GM12891 (cell line): Measurements from ENCODE around the gene NSF.

Experiments
- PAX5 ChIP-seq: IDR thresholded peaks from 2 replicates; pipeline ENCODE4 v1.6.1; 2011; ENCODE audit warnings: low read length, moderate library complexity, mild to moderate bottlenecking; ENCODE audit not compliant: insufficient read depth, severe bottlenecking
- POLR2A ChIP-seq: IDR thresholded peaks from 2 replicates; pipeline ENCODE4 v1.6.1; 2011; ENCODE audit warnings: low read depth, low read length, control low read depth
- POLR2AphosphoS5 ChIP-seq: IDR thresholded peaks from 2 replicates; pipeline ENCODE4 v1.6.1; 2011; ENCODE audit warnings: low read depth, low read length, control low read depth
- POU2F2 ChIP-seq: IDR thresholded peaks from 2 replicates; pipeline ENCODE4 v1.6.1; 2011; ENCODE audit warnings: low read depth, mild to moderate bottlenecking, control low read depth, low read length, moderate library complexity
- SPI1 ChIP-seq: IDR thresholded peaks from 2 replicates; pipeline ENCODE4 v1.6.1; 2011; ENCODE audit warnings: low read depth, low read length, control low read depth
- TAF1 ChIP-seq: IDR thresholded peaks from 2 replicates; pipeline ENCODE4 v1.6.1; 2011; ENCODE audit warnings: low read depth, low read length, control low read depth

DNA sequence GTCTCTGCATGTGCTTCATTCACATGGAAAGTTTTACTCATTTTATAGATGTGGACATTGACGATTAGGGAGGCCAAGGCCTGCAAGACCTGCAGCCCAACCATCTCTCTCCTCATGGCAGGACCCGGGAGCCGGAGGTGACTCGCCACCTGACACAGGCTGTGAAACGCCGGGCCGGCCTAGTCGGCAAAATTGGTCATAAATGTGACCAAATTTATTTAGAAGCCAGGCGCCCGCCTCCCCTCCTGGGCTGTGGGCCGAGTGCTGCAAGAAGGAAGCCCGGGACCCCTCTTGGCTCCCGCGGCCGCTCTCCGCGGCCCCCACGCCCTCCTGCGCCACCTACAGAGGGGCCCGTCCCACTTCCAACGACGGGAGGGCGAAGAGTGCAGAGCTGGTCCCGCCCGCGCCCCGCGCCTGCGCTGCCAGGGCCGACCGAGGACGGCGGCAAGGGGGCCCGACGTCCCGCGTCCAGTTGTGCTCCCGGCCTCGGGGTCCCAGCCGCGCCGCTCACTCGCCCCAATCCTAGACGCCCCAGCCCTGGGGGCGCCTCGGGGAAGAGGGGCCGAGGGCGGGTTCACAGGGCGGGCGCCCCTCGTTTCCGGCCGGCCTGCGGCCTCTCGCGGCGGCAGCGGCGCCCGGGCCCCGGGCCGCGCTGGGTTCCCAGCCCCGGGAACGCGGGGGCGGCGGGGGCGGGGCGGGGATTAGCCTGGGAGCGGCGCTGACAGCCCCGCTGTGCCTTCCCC lies 180.5 kb downstream of the NSF start:
- TF ChIP-seq POLR2A (no peak), POLR2AphosphoS5 (no peak), SPI1 (no peak), TAF1 (no peak), POU2F2 (no peak), PAX5 (no peak)
